Endothelial cell of umbilical vein (primary cell): Measurements from ENCODE around the gene HIF1AN.

Source experiments
- CTCF ChIP-seq, 2 donors: IDR thresholded peaks; 1 replicate in 1 of 2; 2 replicates in 1 of 2; pipeline ENCODE4 v1.5.1; 2011; ENCODE audit warnings: low read length in 2 of 2, mild to moderate bottlenecking in 2 of 2, moderate library complexity in 2 of 2, control low read depth in 1 of 2, inconsistent platforms in 1 of 2, low read depth in 1 of 2; ENCODE audit not compliant: insufficient read depth in 1 of 2; ENCODE audit errors: extremely low read depth in 1 of 2
- EZH2 ChIP-seq: IDR thresholded peaks from 2 replicates; pipeline ENCODE4 v1.6.1; 2012; ENCODE audit warnings: borderline replicate concordance, low read depth, mild to moderate bottlenecking, moderate library complexity, low read length, inconsistent platforms; ENCODE audit not compliant: severe bottlenecking
- FOS ChIP-seq: IDR thresholded peaks from 2 replicates; pipeline ENCODE4 v1.6.1; 2011; ENCODE audit warnings: mild to moderate bottlenecking, low read length, moderate library complexity, borderline replicate concordance; ENCODE audit not compliant: insufficient read depth
- GATA2 ChIP-seq: IDR thresholded peaks from 2 replicates; pipeline ENCODE4 v1.7.0; 2011; ENCODE audit warnings: low read depth, mild to moderate bottlenecking, moderate library complexity, mixed read lengths, low read length; ENCODE audit not compliant: insufficient read length, insufficient read depth
- JUN ChIP-seq: IDR thresholded peaks from 2 replicates; pipeline ENCODE4 v1.6.1; 2011; ENCODE audit warnings: borderline replicate concordance, low read depth; ENCODE audit not compliant: insufficient read length, insufficient read depth
- MAX ChIP-seq: IDR thresholded peaks from 2 replicates; pipeline ENCODE4 v1.6.1; 2011; ENCODE audit not compliant: insufficient read depth, insufficient read length
- MYC ChIP-seq: IDR thresholded peaks from one replicate; pipeline ENCODE4 v1.6.1; 2011; ENCODE audit warnings: mild to moderate bottlenecking, low read depth, low read length
- POLR2A ChIP-seq: IDR thresholded peaks from 2 replicates; pipeline ENCODE4 v1.6.1; 2012; ENCODE audit warnings: low read depth, mild to moderate bottlenecking, control low read depth, low read length
- POLR2AphosphoS5 ChIP-seq: IDR thresholded peaks from 2 replicates; pipeline ENCODE4 v1.6.1; 2012; ENCODE audit warnings: low read depth, mild to moderate bottlenecking, control low read depth, low read length, moderate library complexity; ENCODE audit not compliant: insufficient read depth

GRCh38 chr10:100510533-100511308, 25.0 kb upstream of the HIF1AN start:
- TF ChIP-seq CTCF (IDR thresholded peaks at IDR 0.05; ENCODE audit: extremely low read depth in 1 of 2, insufficient read depth in 1 of 2, low read depth in 1 of 2, low read length in 2 of 2): no peak
- no peak for TF ChIP-seq POLR2A
- no peak for TF ChIP-seq POLR2AphosphoS5
- no peak for TF ChIP-seq EZH2
- no peak for TF ChIP-seq MAX
- no peak for TF ChIP-seq JUN
- no peak for TF ChIP-seq MYC
- no peak for TF ChIP-seq FOS
- TF ChIP-seq GATA2: no peak
